Stimulated activated CD8-positive, alpha-beta memory T cell treated with anti-CD3 and anti-CD28 coated beads, Interleukin-7, amount 100 ng/mL, for 24 hours (primary cell): ENCODE data around the gene CNKSR3.

ENCODE experiments used
- DNase-seq: peaks from one replicate; pipeline ENCODE4 v3.0.0-alpha.2; 2020; ENCODE audit warnings: low read depth

CNKSR3 gene

DNA sequence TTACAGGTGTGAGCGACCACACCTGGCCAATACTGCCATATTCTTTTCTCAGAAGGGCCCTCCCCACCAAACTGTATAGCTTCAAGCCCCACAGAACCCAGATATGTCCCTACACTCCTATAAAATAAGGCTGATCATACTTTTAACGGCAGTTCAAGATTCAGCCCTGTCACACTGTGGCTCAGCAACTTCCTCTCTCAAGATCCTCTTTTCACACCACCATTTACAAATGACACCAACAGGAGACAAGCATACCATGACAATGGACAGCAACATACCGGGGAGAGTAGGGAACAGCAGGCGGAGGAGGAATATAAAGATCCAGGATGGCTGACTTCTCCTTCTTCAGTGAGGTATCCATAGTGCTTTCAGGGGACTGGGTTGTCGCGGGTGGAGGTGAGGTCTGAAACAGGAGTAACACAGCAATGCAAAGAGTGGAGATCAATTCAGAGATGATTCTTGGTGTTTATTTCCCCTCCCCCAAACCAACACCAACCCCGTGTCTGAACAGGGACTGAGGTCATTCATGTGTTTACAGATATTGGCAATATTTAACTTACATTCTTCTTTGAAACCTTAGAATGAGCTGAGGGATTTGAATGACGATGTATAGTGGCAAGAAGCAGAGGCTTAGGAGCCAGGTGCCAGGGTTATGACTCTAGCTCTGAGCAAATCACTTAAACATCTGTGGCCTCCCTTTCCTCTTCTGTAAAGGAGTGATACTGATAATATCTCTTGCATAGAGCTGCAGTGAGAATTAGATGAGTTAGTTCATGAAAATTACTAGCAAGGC lies 96.3 kb downstream of the CNKSR3 start:
- no peak for DNase-seq

GRCh38 chr6:154412106-154412820 lies 98.2 kb downstream of the CNKSR3 start:
- no peak for DNase-seq

- no peak for DNase-seq
These were observed 99.4 kb downstream of the CNKSR3 start for GRCh38 chr6:154411076-154411475.

GRCh38 chr6:154410619-154411072 lies 99.8 kb downstream of the CNKSR3 start:
- no peak for DNase-seq

DNA sequence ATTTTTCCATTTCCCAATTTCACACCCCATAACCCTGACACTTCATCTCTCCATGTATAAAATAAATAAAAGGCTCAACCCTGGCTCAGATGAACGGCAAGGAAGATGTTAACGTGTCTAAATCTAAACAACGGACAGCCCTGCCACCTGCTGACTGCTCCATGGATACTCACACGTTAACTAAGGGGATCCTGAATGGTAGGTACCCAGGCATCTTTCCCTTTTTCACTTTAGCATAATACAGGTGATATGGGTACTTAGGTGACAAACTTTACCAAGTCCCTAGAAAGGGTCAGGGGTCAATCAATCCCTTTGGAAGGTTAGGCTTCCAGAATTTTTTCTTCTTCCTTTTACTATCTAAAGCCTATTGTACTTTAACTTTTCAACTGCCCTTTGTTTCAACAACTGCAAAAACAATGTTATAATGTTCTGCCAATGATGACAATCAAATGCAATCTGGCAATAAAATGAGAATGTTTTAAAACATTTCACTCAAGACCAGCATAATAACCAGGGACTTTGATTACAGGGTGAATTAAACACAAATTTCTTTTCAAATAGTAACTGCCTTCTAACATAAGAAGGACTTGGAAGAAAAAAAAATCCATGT lies 101.5 kb downstream of the CNKSR3 start:
- no peak for DNase-seq

- DNase-seq = no peak
These were observed 103.0 kb downstream of the CNKSR3 start for GRCh38 chr6:154407440-154407839.

GRCh38 chr6:154406869-154407268 lies 103.6 kb downstream of the CNKSR3 start:
- no peak for DNase-seq

DNA sequence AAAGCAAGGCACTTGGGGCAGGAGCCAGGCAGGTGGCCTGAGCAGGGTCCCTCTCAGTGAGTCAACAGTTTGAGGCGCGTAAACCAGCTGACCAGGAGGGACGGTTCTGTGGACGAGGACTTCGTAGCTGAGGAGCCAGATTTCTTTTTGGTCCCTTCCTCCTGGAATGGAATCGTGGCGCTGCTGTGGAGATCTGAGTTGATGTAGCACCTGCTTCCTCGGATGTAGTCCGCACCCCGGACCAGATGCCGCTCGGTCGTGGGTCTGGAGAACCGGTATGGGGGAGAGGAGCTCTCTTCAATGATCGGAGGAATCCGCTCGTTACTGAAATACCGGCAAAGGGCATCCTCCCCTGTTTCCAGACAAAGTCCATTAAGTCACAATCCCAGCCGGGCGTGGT lies 104.2 kb downstream of the CNKSR3 start:
- DNase-seq = no peak

DNA sequence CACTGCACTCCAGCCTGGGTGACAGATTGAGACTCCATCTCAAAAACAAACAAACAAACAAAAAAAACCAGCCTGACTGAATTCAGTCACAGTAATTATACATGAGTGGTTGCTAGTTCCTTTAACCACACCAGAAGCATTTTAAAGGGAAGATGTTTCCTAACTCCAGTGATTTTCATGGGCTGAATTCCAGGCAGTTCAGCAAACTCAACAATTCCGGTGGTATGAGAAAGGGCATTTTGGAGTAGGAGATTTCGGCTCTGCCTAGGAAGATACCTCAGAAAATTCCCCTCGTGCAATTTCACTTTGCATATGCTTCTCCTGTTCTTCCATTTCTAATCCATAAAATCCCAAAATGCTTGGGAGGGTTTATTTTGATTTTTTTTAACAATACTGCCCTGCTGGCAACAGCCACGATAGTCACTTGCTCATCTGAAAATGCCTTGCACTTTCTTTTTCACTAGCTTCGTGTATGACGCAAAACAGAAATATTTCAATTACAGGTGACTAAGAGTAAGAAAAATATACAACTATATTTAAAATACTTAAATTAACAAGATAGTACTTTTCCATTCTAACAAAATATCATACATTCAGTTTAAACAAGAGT lies 105.6 kb downstream of the CNKSR3 start:
- DNase-seq = no peak

GRCh38 chr6:154403788-154404187 lies 106.7 kb downstream of the CNKSR3 start:
- no peak for DNase-seq

DNA sequence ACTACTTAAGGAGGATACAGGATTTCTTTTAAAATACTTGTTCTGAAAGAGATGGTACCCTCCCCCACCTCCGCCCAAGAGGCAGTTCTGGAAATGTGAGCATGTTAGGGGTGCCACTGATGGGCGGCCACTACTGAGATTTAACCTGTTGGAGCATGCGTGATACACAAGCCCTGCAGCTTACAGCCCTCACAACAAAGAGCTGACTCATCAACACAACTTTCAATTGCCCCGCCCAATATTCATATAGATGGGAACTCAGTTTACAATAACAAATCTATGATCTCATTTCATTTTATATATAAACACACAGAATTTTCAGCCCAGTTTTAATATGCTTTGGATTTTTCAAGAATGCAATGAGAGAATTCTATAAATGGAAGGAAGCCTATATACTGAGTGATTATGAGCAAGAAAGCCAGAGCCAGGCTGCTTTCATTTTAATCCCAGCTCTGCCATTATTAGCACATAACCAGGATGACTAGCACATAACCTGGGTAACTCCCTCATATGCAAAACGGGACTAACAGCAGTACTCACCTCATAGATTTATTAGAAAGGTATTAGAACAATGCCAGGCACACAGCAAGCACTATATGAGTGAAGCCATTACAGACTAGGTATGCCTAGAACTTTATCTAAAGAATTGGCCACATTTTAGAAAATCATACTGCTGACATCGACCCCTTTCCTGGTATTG lies 108.3 kb downstream of the CNKSR3 start:
- no peak for DNase-seq

GRCh38 chr6:154399097-154399496 lies 111.4 kb downstream of the CNKSR3 start:
- DNase-seq = no peak

GRCh38 chr6:154397491-154398195 lies 112.8 kb downstream of the CNKSR3 start:
- no peak for DNase-seq

- DNase-seq = no peak
These were observed 114.6 kb downstream of the CNKSR3 start for GRCh38 chr6:154395878-154396277.

- no peak for DNase-seq
These were observed 115.2 kb downstream of the CNKSR3 start for GRCh38 chr6:154395316-154395715.

GRCh38 chr6:154394571-154394970 lies 115.9 kb downstream of the CNKSR3 start:
- DNase-seq = no peak

DNA sequence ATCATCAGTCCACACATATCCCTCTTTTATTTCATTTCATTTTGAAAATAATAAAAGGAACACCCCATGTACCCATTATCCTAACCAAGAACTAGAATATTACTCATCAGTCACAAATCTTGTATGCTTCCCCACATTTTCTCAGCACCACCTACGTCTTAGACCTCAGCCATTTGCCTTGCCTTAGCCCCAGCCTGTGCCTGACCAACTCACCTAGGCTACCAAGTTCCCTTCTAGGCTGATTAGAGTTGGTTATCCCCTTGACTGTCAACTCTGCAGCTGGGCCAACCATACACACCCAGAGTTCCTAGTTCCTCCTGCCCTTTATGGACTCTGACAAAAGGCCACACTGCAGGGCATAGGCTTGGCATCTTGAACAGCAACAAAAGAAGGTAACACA lies 120.5 kb downstream of the CNKSR3 start:
- DNase-seq = no peak

DNA sequence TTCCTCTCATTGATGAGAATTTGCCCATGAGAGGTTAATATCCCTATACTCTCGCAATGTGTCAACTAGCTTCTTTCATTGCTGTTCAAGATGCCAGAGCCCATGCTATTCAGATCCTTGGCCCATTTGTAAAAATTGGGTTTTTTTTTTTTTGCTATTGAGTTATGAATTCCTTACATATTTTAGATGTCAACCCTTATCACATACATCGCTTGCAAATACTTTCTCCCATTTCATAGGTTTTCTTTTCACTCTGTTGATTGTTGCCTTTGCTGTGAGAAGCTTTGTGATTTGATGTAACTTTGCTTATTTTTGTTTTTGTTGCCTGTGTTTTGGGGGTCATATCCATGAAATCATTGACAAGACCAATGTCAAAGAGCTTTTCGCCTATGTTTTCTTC lies 121.7 kb downstream of the CNKSR3 start:
- no peak for DNase-seq

DNA sequence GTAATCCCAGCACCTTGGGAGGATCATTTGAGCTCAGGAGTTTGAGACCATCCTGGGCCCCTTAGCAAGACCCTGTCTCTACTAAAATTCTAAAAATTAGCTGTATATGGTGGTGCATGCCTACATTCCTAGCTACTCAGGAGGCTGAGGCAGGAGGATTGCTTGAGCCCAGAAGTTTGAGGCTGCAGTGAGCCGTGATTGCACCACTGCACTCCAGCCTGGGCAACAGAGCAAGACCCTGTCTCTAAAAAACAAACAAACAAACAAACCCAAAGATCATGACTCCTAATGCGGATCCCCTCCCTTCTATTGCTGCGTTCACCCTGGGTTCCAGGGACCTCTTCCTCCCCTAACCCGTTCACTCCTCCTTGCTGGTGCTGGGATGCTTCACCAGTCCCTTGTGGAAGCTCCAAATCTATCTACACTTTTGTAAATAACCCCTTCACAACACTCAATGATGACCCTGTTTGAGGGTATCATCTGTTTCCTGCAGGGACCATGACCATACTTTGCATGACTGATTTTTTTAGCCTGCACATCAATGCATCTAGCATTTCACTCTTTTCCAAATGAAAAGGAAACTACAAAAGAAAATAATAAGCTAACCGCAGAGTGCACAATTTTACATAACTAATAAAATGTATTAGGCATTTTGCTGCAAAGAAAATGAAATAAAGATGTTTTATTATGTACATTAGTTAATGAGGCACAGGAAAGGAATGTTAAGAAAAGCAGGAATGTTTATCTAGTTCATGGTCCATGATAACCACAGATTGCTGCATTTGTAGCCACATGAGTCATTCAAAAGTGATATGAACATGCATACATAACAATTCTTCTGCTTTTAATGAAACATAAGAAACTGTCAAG lies 123.4 kb downstream of the CNKSR3 start:
- no peak for DNase-seq

- DNase-seq = no peak
These were observed 126.3 kb downstream of the CNKSR3 start for GRCh38 chr6:154384191-154384590.
